Measurements from ENCODE around the gene LIMCH1. TPM values are rescaled to one million over a fixed set of nuclear protein-coding genes. Genes with fewer than 3 reads are reported as not detected.

The LIMCH1 gene
- total RNA-seq, 1 donor from 2014 or later, result 9.8 TPM

GRCh38 chr4:41548305-41548880 is 10.4 kb downstream of the LIMCH1 start:
- no peaks in the 10 kb centered on the region for H3F3A ChIP-seq (ENCODE audit: low read depth)
- H3K4me3 ChIP-seq, result no peak overlapping the region
- no peaks in the 10 kb centered on the region for H3K36me3 ChIP-seq
- no peak overlapping the region for H3K27ac ChIP-seq
- no peaks in the 10 kb centered on the region for H3K79me2 ChIP-seq (ENCODE audit: low read depth)
- no peak overlapping the region for H2AFZ ChIP-seq (replicated peaks)
- H3K27me3 Mint-ChIP-seq (ENCODE audit: insufficient read depth, low read depth), result peaks cover 2% of the 10 kb centered on the region
- no peaks in the 10 kb centered on the region for H4K20me1 ChIP-seq (ENCODE audit: low read depth)
- no peak for DNase-seq (ENCODE audit: low spot score)
- H3K9ac ChIP-seq, result no peak overlapping the region
- no peaks in the 10 kb centered on the region for H3K4me1 ChIP-seq
- no peaks in the 10 kb centered on the region for H3K36me3 Mint-ChIP-seq
- H3K4me1 Mint-ChIP-seq, result no peaks in the 10 kb centered on the region
- H3K27ac Mint-ChIP-seq, result no peak overlapping the region
- no peaks in the 10 kb centered on the region for H3K9me3 Mint-ChIP-seq
- no peak overlapping the region for H3K4me2 ChIP-seq
- no peaks in the 10 kb centered on the region for H3K27me3 ChIP-seq
- H3K9me3 ChIP-seq (ENCODE audit: low read depth), result no peaks in the 10 kb centered on the region
- no peak for TF ChIP-seq EZH2phosphoT487 (IDR thresholded peaks at IDR 0.05)
- no peak for TF ChIP-seq EZH2 (IDR thresholded peaks at IDR 0.05)
- TF ChIP-seq CTCF (IDR thresholded peaks at IDR 0.05), result no peak
- no peak overlapping the region for H3K4me3 Mint-ChIP-seq

GRCh38 chr4:41549478-41549877 is 11.5 kb downstream of the LIMCH1 start:
- no peak overlapping the region for H3K9ac ChIP-seq
- H3K9me3 Mint-ChIP-seq, result no peaks in the 10 kb centered on the region
- no peaks in the 10 kb centered on the region for H4K20me1 ChIP-seq (ENCODE audit: low read depth)
- no peaks in the 10 kb centered on the region for H3K27me3 ChIP-seq
- no peak overlapping the region for H3K4me2 ChIP-seq
- H3K27me3 Mint-ChIP-seq (ENCODE audit: insufficient read depth, low read depth), result peaks cover 2% of the 10 kb centered on the region
- H3K27ac Mint-ChIP-seq, result no peak overlapping the region
- no peaks in the 10 kb centered on the region for H3K36me3 Mint-ChIP-seq
- no peaks in the 10 kb centered on the region for H3F3A ChIP-seq (ENCODE audit: low read depth)
- H3K4me3 ChIP-seq, result no peak overlapping the region
- no peak overlapping the region for H3K27ac ChIP-seq
- no peaks in the 10 kb centered on the region for H3K79me2 ChIP-seq (ENCODE audit: low read depth)
- H3K4me3 Mint-ChIP-seq, result no peak overlapping the region
- no peak overlapping the region for H2AFZ ChIP-seq (replicated peaks)
- TF ChIP-seq EZH2 (IDR thresholded peaks at IDR 0.05) (no peak), CTCF (IDR thresholded peaks at IDR 0.05) (no peak), EZH2phosphoT487 (IDR thresholded peaks at IDR 0.05) (no peak)
- H3K9me3 ChIP-seq (ENCODE audit: low read depth), result no peaks in the 10 kb centered on the region
- peaks cover 5% of the 10 kb centered on the region for H3K4me1 Mint-ChIP-seq
- no peak for DNase-seq (ENCODE audit: low spot score)
- H3K36me3 ChIP-seq, result no peaks in the 10 kb centered on the region
- H3K4me1 ChIP-seq, result no peaks in the 10 kb centered on the region

- no peak overlapping the region for H2AFZ ChIP-seq (replicated peaks)
- no peaks in the 10 kb centered on the region for H3K9me3 Mint-ChIP-seq
These were observed 12.4 kb downstream of the LIMCH1 start for GRCh38 chr4:41550308-41550707.

More at GRCh38 chr4:41550308-41550707, 12.4 kb downstream of the LIMCH1 start:
- Mint-ChIP-seq H3K36me3 (no peaks in the 10 kb centered on the region), H3K27ac (no peak overlapping the region), H3K4me3 (no peak overlapping the region), H3K4me1 (peaks cover 13% of the 10 kb centered on the region), H3K27me3 (ENCODE audit: insufficient read depth, low read depth) (peaks cover 2% of the 10 kb centered on the region)
- H3F3A ChIP-seq (ENCODE audit: low read depth), result no peaks in the 10 kb centered on the region
- TF ChIP-seq EZH2phosphoT487 (IDR thresholded peaks at IDR 0.05) (no peak), CTCF (IDR thresholded peaks at IDR 0.05) (no peak), EZH2 (IDR thresholded peaks at IDR 0.05) (no peak)
- H3K9ac ChIP-seq, result no peak overlapping the region
- H3K27me3 ChIP-seq, result no peaks in the 10 kb centered on the region
- no peaks in the 10 kb centered on the region for H3K9me3 ChIP-seq (ENCODE audit: low read depth)
- H3K4me1 ChIP-seq, result no peaks in the 10 kb centered on the region
- H3K4me2 ChIP-seq, result no peak overlapping the region
- no peak overlapping the region for H3K27ac ChIP-seq
- H3K79me2 ChIP-seq (ENCODE audit: low read depth), result no peaks in the 10 kb centered on the region
- no peaks in the 10 kb centered on the region for H4K20me1 ChIP-seq (ENCODE audit: low read depth)
- no peak for DNase-seq (ENCODE audit: low spot score)
- no peaks in the 10 kb centered on the region for H3K36me3 ChIP-seq
- H3K4me3 ChIP-seq, result no peak overlapping the region
